Dermis microvascular lymphatic vessel endothelial cell (primary cell): ENCODE data around the gene LEMD3. TPM values are rescaled to one million over a fixed set of nuclear protein-coding genes. Genes with fewer than 3 reads are reported as not detected.

Source experiments
- DNase-seq, 2 donors: peaks; one replicate each; pipeline versions ENCODE4 v3.0.0 to v3.0.0-alpha.2; 2010; ENCODE audit warnings: low read depth in 2 of 2
- total RNA-seq: library from RNA; depleted of rRNA; stranded (reverse); fragments of >200 nt; gene quantifications from 2 replicates; pipeline ENCODE4 v1.2.1, GENCODE V29; 2014

The LEMD3 gene
- total RNA-seq, 1 donor from 2014 or later: 21.8 TPM

- DNase-seq: no peak
These were observed 38.7 kb downstream of the LEMD3 start for GRCh38 chr12:65208125-65208524.

- DNase-seq: no peak
These were observed 39.7 kb downstream of the LEMD3 start for GRCh38 chr12:65208964-65209654.

- peak; percentile 18 to 85 for DNase-seq
These were observed 40.3 kb downstream of the LEMD3 start for GRCh38 chr12:65209655-65210043.

DNA sequence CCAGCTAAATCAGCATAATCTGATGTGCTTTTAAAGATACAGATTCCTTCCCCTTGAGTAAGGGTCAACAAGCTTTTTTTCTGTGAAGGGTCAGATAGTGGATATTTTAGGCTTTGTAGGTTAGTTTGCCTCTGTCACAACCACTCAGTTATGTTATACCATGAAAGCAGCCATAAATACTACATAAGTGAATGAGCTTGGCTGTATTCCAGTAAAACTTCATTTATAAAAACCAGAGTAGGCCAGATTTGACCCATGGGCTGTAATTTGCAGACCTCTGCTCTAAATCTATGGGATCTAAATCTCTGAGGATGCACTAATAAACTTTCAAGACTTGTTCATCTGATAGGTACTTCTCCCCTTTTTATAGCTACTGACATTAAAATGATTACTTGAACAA lies 47.7 kb downstream of the LEMD3 start:
- DNase-seq: no peak

GRCh38 chr12:65220761-65221160 lies 51.4 kb downstream of the LEMD3 start:
- no peak for DNase-seq

DNA sequence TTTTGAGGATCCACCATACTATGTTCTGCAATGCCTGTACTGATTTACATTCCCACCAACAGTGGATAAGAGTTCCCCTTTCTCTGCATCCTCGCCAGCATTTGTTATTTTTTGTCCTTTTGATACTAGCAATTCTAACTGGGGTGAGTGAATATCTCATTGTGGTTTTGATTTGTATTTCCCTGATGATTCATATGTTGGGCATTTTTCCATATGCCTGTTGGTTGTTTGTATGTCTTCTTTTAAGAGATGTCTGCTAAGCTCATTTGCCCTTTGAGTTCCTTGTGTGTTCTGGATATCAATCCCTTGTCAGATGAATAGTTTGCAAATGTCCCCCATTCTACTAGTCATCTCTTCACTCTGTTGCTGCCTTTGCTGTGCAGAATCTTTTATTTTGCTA lies 60.1 kb downstream of the LEMD3 start:
- DNase-seq: peak in 1 of 2 donors; percentile 70

DNA sequence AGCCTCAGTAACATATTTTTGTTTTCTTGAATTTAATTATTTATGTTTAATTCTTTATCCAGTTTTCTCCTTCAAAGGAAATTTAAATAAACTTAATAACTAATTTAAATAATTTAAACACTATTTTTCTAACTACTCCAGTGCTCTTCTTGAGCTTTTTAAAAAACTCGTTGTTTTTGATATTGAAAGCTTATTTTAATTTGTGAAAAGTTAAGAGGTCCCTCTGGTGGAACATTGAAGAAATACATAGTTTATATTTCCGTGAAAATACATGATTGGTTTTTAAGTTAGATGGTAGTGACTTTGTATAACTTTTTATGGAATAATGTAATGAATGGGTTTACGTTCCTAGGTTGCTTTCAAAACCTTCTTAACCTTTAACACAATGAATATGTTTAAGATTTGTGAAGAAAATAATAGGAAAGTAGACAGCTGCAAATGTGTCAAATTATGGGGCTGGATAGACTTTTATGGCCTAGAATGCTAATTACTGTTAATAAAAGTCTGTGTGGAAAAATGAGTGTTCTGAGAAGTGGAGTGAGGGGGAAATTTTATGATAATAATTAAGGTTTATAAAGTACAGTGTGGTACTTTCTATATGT lies 63.2 kb downstream of the LEMD3 start:
- DNase-seq: peak; percentile 35 to 47

GRCh38 chr12:65237153-65237552 lies 67.8 kb downstream of the LEMD3 start:
- no peak for DNase-seq

GRCh38 chr12:65238609-65239008 lies 69.2 kb downstream of the LEMD3 start:
- DNase-seq: no peak

GRCh38 chr12:65248656-65249633 lies 79.6 kb downstream of the LEMD3 start:
- peak in 1 of 2 donors; percentile 17 for DNase-seq

DNA sequence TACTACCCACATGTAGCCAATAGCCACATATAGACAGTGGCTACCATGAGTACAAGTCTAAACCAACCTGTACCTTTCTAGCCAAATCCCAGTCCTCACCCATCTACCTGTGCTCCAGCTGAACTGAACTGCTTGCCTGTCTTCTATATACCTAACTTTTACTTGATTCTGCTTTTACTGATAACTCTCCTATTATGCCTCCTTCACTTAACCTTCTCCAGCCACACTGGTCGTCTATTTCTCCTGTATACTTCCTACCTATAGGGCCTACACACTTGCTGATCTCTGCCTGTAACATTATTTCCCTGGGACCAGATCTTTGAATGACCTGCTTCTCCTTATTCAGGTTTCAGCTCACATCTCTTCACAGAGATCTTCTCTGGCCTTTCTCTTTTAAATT lies 83.1 kb downstream of the LEMD3 start:
- no peak for DNase-seq

DNA sequence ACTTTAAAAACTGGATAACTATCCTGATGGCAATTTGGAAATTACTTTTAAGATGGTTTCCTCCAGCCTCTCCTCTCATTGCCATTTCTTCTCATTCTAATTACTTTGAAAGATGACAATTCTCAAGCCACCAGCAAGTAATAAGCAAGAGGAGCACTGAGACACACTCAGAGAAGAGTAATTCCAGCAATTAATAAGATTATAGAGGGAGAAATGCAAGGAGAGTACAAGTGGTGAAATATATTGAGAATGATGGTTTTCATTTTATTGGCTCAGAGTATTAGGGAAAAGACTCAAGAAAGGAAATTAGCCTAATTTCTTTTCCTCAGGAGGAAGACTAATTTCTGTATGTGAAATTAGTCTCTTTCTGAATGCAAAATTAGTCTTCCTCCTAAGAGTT lies 88.6 kb downstream of the LEMD3 start:
- no peak for DNase-seq

- no peak for DNase-seq
These were observed 90.1 kb downstream of the LEMD3 start for GRCh38 chr12:65259501-65259900.

DNA sequence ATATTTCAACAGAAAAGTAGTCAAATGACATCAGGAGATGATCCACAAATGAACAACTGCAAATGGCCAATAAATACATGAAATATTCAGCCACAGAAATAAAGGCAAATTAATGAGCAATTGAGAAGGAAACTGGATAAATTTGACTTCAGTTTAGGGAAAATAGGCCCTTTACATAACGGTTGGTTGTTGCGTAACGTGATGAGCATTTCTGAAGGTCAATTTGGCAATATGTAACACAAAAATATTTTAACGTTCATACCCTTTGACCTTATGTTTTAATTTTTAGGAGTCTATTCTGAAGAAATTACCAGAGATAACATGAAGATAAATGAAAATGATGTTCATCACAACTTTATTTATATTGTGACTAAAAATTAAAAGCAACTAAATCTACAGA lies 94.4 kb downstream of the LEMD3 start:
- no peak for DNase-seq

GRCh38 chr12:65266408-65266807 lies 97.0 kb downstream of the LEMD3 start:
- peak in 1 of 2 donors; percentile 42 for DNase-seq

- peak; percentile 68 to 73 for DNase-seq
These were observed 100.2 kb downstream of the LEMD3 start for GRCh38 chr12:65269603-65270002.

DNA sequence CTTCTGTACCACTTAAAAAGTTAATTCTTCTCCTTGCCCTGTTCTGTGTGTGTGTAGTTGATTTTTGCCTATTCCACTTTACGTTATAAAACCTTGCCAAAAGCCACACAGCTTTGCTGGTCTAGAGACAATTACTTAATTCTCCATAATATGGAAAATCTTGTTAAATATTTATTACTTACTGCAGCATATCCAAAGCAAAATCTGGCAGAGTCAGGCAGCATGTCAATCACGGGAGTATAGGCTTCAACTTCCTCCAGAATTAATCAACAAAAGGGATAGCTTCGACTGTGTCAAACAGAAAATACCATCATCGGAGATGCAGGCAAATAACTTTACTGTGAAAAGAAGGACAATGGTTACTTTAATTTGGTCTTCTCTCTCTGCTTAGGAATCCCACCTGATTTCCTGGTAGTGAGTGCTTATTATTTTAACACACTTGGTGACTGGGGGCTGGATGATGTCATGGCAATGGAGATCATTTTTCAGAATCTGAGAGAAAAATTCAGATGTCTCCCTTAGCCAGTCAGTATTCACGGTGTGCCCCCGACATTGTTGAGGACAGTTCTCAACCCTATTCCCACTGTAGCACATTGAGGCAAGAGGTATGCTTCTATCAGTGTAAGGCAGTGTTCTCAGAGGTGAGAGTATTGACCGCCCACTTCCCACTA lies 105.4 kb downstream of the LEMD3 start:
- no peak for DNase-seq

DNA sequence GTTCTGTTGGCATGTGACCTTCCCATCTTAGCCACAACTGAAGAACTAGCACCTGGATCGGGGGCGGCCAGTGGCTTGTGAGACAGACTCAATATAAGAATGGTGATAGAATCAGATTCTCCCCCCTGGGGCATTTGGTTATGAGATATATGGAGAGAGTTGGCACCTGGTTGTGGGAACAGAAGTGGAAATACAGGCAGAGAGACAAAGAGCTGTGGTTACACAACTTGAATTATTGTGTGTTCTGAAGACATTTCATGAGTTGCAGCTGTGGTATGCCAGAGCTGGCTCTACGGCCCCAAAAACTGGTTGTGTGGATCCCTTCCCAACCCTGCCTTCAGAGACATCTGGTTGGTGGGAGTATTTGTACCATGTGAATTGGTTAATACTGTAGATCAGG lies 106.2 kb downstream of the LEMD3 start:
- DNase-seq: no peak

DNA sequence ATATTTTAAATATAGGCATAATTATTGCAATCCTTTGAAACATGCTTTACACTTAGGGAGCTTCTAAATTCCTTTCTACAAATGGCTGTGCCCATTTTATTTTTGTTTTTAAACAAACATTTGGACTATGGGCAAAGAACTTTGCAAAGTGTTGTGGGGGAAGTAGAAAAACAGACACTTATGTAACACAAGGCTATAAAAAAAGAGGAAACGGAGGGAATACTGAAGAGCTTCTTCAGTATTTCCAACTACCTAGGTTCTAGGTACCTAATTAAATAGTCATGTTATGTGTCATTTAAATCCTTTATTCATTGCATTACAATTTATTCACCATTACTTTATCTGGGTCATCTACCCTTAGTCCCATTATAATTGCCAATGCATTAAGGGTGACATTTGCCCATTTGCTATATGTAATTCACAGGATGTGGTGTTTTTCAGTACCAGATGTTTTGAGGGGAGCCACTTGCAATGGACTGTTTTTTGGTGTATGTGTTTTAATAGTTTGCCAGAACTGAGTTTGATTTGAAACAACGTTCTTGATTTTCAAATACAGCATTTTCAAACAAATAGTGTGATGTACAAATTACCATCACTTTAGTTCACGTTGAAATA lies 107.6 kb downstream of the LEMD3 start:
- DNase-seq: no peak

DNA sequence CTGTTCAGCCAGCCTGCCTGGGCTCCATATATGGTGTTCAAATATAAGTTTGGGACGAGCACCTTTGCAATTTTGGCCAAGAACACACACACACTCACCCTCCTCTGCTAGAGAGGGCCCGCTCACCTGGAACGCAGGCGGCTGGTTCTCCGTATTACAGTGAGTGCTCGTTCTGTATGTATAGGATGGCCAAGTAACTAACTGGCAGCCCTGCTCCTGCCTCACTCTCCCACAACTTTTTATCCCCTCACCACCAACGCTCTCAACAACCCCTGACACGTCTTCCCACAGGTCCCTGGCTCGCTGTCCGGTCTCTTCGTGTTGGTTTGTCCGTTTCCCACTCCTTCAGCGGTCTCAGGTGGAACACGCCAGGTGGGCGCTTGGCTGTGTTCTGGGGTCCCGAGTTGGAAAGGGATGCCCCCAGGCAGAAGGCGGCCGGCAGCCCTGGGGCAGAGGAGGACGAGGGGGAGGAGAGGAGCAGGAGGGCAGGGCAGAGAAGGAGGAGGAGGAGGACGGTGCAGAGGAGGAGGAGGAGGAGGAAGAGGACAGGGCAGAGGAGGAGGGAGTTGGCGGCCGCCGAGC lies 108.7 kb downstream of the LEMD3 start:
- DNase-seq: peak in 1 of 2 donors; percentile 17
